Suprapubic skin (tissue), 4 donors: ENCODE data around the gene ALOX15. TPM values are rescaled to one million over a fixed set of nuclear protein-coding genes. Genes with fewer than 3 reads are reported as not detected.
A peak's percentile ranks its signal among the peaks of the same experiment; 100 is the strongest.

Experiments
- DNase-seq, 2 donors: peaks; one replicate each; pipeline ENCODE4 v3.0.0-alpha.2; 2019; ENCODE audit warnings: low spot score in 2 of 2
- H3K27ac ChIP-seq: fragments of 200-600 bp; sonication (generic); one replicate; pipeline ENCODE4 v1.5.1; 2019
- H3K27me3 ChIP-seq: fragments of 200-600 bp; sonication (generic); one replicate; pipeline ENCODE4 v1.5.1; 2019
- H3K36me3 ChIP-seq: fragments of 200-600 bp; sonication (generic); one replicate; pipeline ENCODE4 v1.5.1; 2019
- H3K4me1 ChIP-seq: fragments of 200-600 bp; sonication (generic); one replicate; pipeline ENCODE4 v1.5.1; 2019
- H3K4me3 ChIP-seq: fragments of 200-600 bp; sonication (generic); one replicate; pipeline ENCODE4 v1.5.1; 2019; ENCODE audit warnings: mild to moderate bottlenecking
- H3K9me3 ChIP-seq: fragments of 200-600 bp; sonication (generic); one replicate; pipeline ENCODE4 v1.5.1; 2019
- EP300 ChIP-seq: sonication (generic); formaldehyde crosslinking; IDR thresholded peaks from one replicate; pipeline ENCODE4 v1.6.1; 2017; ENCODE audit warnings: antibody characterized with exemption
- POLR2A ChIP-seq, 2 donors: fragments of 450-650 bp; IDR thresholded peaks; one replicate each; pipeline ENCODE4 v1.6.1; 2017; ENCODE audit warnings: antibody characterized with exemption in 2 of 2, mild to moderate bottlenecking in 2 of 2, moderate library complexity in 2 of 2
- POLR2AphosphoS5 ChIP-seq, 3 donors: sonication (generic); formaldehyde crosslinking; IDR thresholded peaks; one replicate each; pipeline ENCODE4 v1.6.1; 2017; ENCODE audit warnings: antibody characterized with exemption in 3 of 3
- WGBS: methylation state at CpG from one replicate; pipeline ENCODE4 v1.1.5; 2018; 5-methylcytosine and 5-hydroxymethylcytosine counted together
- total RNA-seq, 4 donors: library from RNA; depleted of rRNA; stranded (reverse); fragments of >200 nt; gene quantifications; one replicate each; pipeline ENCODE4 v1.1.0, GENCODE V29; 2016
- TF ChIP-seq, protein P1 (sequence below), 2 donors: fragments of 200-600 bp in 1 of 2; fragments of 450-650 bp in 1 of 2; sonication (generic) in 1 of 2; IDR thresholded peaks; one replicate each; pipeline ENCODE4 v1.5.1; 2016 to 2019; ENCODE audit warnings: antibody characterized with exemption in 2 of 2, mild to moderate bottlenecking in 1 of 2, moderate library complexity in 1 of 2

The ALOX15 gene
- total RNA-seq, 4 donors from 2014 or later: 0.15 to 1.5 (median 0.36) TPM

DNA sequence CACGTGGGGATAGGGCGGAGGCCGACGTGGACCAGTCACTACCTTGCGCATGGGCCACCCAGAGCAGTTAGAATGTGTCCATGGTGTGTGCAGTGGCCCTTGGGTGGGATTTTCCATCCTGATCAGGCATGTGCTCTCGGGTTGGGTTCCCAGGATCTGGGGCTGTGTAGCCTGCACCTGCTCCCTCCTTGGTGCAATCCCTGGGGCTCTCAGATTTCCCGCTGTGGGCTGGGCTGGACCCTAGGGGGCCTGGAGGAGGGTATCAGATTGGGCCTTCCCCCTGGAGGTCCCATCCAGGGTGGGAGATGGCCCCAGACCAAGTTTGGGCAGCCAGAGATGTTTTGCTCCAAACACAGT, 55.9 kb downstream of the ALOX15 start:
- DNase-seq: no peak
- Histone ChIP-seq H3K4me1 (peaks cover 17% of the 10 kb centered on the region), H3K4me3 (peak overlapping the region; percentile 60), H3K9me3 (no peaks in the 10 kb centered on the region), H3K36me3 (no peaks in the 10 kb centered on the region), H3K27me3 (peaks cover 49% of the 10 kb centered on the region), H3K27ac (no peak overlapping the region)
- TF ChIP-seq EP300: no peak
- TF ChIP-seq POLR2A (IDR thresholded peaks at IDR 0.05): no peak
- TF ChIP-seq, protein P1, sequence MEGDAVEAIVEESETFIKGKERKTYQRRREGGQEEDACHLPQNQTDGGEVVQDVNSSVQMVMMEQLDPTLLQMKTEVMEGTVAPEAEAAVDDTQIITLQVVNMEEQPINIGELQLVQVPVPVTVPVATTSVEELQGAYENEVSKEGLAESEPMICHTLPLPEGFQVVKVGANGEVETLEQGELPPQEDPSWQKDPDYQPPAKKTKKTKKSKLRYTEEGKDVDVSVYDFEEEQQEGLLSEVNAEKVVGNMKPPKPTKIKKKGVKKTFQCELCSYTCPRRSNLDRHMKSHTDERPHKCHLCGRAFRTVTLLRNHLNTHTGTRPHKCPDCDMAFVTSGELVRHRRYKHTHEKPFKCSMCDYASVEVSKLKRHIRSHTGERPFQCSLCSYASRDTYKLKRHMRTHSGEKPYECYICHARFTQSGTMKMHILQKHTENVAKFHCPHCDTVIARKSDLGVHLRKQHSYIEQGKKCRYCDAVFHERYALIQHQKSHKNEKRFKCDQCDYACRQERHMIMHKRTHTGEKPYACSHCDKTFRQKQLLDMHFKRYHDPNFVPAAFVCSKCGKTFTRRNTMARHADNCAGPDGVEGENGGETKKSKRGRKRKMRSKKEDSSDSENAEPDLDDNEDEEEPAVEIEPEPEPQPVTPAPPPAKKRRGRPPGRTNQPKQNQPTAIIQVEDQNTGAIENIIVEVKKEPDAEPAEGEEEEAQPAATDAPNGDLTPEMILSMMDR (IDR thresholded peaks at IDR 0.05): no peak
- no peak for TF ChIP-seq POLR2AphosphoS5 (IDR thresholded peaks at IDR 0.05)
- 84% methylated on average over 7 of the region's 7 CpGs for WGBS

DNA sequence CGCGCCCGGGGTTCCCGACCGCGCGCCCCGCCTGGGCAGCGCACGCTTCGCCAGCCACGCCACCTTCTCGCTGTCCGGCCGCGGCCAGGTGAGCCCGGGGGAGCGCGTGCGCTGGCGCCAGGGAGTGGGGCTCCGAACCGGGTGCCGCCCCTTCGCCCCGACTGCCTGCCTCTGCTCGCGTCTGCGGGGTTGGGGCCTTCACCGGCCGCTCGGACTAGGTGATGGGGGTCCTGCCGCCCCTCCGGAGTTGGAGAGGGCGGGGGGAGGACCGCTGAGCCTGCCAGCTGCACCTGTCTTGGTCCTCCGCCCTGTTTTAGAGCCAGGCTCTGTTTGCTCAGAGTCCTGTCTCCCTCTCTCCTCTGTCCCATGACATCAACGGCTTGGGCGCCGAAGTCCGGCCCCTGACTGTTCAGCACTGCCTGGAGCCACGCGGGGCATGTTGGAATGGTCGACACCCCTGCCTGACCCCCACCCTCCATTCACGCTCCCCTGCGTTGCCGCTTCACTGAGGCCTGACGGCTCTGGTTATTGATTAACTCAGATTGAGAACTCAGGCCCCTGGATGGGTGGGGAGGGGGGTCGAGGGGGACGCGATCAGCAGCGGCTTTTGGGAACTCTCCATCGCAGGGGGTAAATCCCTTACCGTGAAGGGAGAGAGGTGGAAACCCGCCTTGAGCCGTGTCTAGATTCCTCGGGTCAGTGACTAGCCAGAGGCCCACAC, 56.4 kb downstream of the ALOX15 start:
- Histone ChIP-seq H3K27me3 (peaks cover 49% of the 10 kb centered on the region), H3K4me1 (peaks cover 17% of the 10 kb centered on the region), H3K27ac (no peak overlapping the region), H3K9me3 (no peaks in the 10 kb centered on the region), H3K36me3 (no peaks in the 10 kb centered on the region), H3K4me3 (peak overlapping the region; percentile 60)
- no peak for TF ChIP-seq POLR2A (IDR thresholded peaks at IDR 0.05)
- no peak for TF ChIP-seq EP300
- TF ChIP-seq POLR2AphosphoS5 (IDR thresholded peaks at IDR 0.05): no peak
- TF ChIP-seq, protein P1 (IDR thresholded peaks at IDR 0.05): no peak
- WGBS: 49% methylated on average over 18 of the region's 57 CpGs
- DNase-seq: no peak

DNA sequence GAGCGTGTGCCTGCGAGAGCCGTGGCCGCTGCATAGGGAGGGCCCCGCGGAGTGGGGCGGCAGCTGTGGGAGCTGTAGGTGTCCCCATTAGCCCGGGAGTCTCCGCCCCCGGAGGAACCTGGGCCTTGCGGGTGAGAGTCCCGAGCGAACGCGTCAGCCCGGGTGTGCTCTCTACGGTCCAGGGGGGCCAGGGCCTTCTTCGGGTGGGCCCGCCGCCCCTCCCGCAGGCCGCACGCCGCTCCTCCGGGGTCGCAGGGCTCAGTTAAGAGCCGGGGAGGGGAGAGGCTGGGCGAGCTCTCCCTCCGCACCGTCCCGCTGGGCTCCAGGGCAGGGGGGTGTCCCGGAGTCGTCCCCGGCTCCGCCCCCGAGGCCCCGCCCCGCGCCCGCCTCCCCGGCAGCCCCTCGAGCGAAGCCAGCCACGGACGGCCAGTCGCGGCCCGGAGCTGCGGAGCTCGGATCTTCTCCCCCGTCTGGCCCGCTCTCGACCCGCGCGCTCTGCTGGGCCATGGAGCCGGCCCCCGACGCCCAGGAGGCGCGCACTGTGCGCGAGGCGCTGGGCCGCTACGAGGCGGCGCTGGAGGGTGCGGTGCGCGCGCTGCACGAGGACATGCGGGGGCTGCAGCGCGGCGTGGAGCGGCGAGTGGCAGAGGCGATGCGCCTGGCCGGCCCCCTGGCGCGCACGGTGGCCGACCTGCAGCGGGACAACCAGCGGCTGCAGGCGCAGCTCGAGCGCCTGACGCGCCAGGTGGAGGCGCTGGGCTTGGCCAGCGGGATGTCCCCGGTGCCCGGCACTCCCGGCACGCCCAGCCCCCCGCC, 57.2 kb downstream of the ALOX15 start, which contains the start of gene SMTNL2:
Gene SMTNL2 (plus strand): TSS at position 429 of the 816 bp plus-strand sequence. CDS start 77 bp downstream, at position 506.
- TF ChIP-seq, protein P1 (IDR thresholded peaks at IDR 0.05): no peak
- TF ChIP-seq POLR2A (IDR thresholded peaks at IDR 0.05) (no peak), EP300 (no peak), POLR2AphosphoS5 (IDR thresholded peaks at IDR 0.05) (no peak)
- Histone ChIP-seq H3K9me3 (no peaks in the 10 kb centered on the region), H3K36me3 (no peaks in the 10 kb centered on the region), H3K27ac (no peak within 1 kb of the TSS), H3K27me3 (peaks cover 49% of the 10 kb centered on the region), H3K4me3 (peak within 1 kb of the TSS; percentile 60), H3K4me1 (peaks cover 17% of the 10 kb centered on the region)
- DNase-seq: no peak
- 3% methylated on average over 12 of the region's 100 CpGs for WGBS

DNA sequence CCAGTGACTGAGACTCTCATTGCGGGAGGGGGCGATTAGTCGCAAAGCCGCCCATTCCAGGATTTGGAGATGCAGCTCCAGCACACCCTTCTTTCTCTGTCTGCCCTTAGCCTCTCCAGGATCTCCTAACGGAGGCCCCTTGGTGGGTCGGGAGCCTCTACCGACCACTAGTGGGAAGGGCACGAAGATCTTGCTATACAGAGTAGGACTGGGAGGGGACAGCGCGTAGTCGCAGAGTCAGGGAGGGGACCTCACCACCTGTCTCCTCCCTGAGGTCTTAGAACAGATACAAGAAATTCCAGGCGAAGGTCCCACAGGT, 57.7 kb downstream of the ALOX15 start:
- H3K4me1 ChIP-seq: peaks cover 17% of the 10 kb centered on the region
- H3K36me3 ChIP-seq: no peaks in the 10 kb centered on the region
- no peak overlapping the region for H3K27ac ChIP-seq
- no peak for DNase-seq
- no peak for TF ChIP-seq EP300
- TF ChIP-seq, protein P1 (IDR thresholded peaks at IDR 0.05): peak in 1 of 2 donors; percentile 16
- H3K9me3 ChIP-seq: no peaks in the 10 kb centered on the region
- H3K4me3 ChIP-seq: peak overlapping the region; percentile 60
- peaks cover 49% of the 10 kb centered on the region for H3K27me3 ChIP-seq
- 26% methylated on average over 11 of the region's 12 CpGs for WGBS

DNA sequence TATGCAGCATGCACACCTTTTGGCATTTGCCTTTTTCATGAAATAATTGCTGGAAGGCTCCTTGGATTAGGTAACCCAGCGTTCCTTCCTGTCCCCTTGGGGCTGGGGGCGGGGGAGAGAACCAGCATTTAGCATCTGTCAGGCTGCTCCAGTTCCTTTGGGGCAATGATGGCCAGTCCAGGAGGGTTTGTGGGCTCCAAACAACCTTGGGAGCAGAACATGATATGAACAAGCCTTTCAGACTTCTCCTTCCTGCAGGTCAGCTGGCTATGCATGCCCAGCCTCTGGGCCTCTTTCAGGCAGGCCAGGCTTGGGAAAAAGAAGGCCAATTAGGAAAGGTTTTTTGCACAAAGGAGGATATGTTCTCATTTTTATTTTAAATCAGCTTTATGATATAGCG, 58.3 kb downstream of the ALOX15 start:
- Histone ChIP-seq H3K9me3 (no peaks in the 10 kb centered on the region), H3K27me3 (peaks cover 49% of the 10 kb centered on the region), H3K27ac (no peak overlapping the region), H3K4me3 (no peak overlapping the region), H3K36me3 (no peaks in the 10 kb centered on the region), H3K4me1 (peaks cover 17% of the 10 kb centered on the region)
- no peak for DNase-seq
- 84% methylated on average over 3 of the region's 3 CpGs for WGBS
- TF ChIP-seq, protein P1 (IDR thresholded peaks at IDR 0.05): no peak
